RKO (cell line): ENCODE results near the gene TMEM223.
"Not testable (repeated sequence)": the region's sequence is repeated elsewhere in the genome, so short reads cannot be mapped to it uniquely, and the experiment has no call there.

Experiments used
- DNase-seq: peaks from one replicate; pipeline ENCODE4 v3.0.0-alpha.2; 2016; ENCODE audit warnings: low spot score

TMEM223 gene, protein sequence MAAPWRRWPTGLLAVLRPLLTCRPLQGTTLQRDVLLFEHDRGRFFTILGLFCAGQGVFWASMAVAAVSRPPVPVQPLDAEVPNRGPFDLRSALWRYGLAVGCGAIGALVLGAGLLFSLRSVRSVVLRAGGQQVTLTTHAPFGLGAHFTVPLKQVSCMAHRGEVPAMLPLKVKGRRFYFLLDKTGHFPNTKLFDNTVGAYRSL

DNA sequence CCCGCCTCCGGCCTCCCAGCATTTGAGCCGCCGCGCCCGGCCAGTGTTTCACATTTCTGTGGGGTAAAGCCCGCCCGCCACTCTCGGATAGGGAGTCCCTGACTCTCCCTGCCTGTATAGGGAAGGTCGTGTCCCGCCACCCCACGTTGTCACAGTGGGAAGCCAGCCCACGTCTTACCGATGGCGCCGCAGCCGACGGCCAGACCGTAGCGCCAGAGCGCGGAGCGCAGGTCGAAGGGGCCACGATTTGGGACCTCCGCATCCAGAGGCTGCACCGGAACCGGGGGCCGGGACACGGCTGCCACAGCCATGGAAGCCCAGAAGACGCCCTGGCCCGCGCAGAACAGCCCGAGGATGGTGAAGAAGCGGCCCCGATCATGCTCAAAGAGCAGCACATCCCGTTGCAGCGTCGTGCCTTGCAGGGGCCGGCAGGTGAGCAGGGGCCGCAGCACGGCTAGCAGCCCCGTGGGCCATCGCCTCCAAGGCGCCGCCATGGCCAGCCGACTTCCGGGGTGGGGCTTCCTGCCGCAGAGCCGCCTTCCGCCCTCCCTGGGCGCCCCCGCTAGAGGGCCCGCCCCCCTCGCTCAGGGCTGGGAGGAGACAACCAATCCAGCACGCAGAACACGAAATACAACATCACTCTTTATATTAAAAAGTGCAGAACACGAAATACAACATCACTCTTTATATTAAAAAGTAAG lies at the start of gene TMEM223:
Gene TMEM223, minus strand, starts transcription at position 506 of the 701 bp plus-strand sequence. Its CDS starts 12 bp downstream, at position 494.
- DNase-seq = peak; percentile 81

DNA sequence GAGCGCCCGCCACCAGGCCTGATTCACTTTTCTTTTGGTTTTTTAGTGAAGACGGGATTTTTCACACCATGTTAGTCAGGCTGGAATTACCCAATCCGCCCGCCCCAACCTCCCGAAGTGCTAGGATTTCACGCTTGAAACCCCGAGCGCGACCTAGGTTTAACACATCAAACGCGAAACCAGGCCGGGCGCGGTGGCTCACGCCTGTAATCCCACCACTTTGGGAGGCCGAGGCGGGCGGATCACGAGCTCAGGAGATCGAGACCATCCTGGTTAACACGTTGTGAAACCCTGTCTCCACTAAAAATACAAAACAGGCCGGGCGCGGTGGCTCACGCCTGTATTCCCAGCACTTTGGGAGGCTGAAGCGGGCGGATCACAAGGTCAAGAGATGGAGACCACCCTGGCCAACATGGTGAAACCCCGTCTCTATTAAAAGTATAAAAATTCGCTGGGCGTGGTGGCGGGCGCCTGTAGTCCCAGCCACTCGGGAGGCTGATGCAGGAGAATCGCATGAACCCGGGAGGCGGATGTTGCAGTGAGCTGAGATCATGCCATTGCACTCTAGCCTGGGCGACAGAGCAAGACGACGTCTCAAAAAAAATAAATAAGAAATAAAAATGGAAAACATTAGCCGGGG lies 49.0 kb upstream of the TMEM223 start:
- peak; percentile 84 for DNase-seq

DNA sequence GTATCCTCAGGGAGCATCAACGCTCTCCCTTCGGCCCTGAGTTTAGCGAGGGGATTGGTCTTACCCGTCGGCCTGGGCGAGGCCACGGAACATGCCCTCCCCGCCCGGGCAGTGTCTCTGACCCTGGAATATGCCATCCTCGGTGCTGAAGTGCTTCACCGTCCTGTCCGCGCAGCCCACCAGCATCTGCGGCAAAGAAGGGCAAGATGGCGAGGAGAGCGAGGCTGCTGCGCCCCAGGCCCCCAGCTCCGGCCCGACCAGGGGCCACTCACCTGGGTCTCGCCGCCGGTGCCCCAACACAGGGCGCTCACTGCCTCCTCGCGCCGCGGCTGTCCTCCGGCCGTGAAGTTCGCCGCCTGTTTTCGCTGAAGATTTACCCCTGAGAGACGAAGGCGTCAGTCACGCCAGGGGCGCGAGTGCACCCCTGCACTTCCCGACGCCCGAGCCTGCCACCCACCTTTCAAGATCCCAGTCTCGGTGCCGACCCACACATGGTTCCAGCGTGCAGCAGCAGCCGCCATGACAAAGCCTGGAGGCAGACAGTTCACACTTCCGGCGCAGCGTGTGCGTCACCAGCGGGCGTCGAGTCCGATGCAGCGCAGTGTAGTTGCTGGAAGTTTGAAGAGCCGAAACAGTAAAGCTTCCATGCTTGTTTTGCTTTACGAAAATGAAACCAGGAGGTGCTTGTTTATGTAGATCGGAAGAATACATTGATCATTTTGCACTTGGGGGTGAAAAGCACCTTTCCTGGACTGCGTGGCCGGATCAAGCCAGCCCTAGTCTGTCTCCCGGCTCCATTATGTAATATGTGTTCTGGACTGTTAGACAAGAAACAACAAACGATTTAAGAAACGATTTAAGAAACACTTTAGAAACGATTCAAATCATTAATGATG lies 47.5 kb upstream of the TMEM223 start, which contains the start of gene WDR74:
Gene WDR74, minus strand, starts transcription at position 541 of the 896 bp plus-strand sequence. Its CDS starts 20 bp downstream, at position 521.
- DNase-seq = peak; percentile 95

DNA sequence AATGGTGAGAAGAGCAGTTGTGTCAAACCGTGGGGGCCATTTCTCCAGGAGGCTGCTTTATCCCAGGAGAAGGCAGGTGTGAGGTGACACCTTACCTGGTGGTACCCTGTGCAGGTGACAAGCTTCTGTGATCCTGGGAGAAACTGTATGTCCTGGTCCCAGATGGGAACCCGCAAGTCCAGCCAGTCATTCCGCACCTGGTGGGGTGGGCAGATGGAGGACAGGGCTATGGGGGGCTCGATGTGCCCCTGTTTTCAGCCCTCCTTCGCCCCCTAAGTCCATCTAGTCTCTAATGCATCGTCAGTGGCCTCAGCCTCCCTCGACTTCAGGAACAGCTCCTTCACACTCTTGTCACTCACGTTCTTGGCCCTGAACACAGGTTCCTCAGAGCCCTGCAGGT lies 43.5 kb upstream of the TMEM223 start:
- no peak for DNase-seq

DNA sequence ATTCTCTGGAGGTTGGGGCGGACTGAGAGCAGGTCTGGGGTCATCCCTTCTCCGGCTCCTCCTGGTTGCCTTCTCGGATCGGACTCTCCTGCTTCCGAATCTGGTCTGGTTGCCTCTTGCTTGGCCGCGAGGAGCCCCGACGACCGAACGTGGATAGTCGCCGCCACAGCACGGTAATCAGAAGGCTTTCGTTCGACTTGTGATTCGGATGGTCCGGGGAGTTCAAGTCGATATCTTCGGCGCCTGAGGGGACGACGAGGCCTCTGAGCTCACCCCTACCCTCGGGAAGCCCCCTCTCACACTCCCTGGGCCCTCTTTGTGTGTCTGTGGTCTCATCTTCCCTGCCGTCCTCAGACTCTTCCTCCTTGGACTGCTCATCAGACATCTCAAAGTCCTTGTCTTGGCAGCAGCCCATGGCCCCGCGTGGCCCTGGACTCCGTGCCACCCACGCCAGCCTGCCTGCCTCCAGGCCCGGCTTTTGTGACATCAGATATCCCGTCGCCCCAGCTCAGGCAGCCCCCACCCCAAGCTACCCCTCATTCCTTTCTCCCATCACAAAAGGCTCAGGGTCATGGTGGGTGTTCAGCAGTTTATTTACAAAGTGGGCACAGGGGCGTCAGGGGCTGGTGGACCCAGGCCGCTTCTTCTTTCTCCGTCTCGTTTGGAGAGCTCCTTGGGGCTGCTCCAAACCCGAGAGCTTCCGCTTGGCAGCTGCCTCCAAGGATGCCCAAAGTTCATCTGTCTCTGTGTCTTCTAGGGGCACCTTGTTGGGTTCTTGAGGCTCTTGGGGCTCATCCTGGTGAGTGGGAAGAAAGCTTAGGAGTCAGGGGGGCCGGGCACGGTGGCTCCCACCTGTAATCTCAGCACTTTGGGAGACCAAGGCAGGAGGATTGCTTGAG lies 40.8 kb upstream of the TMEM223 start, which contains the start of gene TEX54:
Gene TEX54, minus strand, starts transcription at position 506 of the 899 bp plus-strand sequence.
- peak; percentile 59 for DNase-seq

DNA sequence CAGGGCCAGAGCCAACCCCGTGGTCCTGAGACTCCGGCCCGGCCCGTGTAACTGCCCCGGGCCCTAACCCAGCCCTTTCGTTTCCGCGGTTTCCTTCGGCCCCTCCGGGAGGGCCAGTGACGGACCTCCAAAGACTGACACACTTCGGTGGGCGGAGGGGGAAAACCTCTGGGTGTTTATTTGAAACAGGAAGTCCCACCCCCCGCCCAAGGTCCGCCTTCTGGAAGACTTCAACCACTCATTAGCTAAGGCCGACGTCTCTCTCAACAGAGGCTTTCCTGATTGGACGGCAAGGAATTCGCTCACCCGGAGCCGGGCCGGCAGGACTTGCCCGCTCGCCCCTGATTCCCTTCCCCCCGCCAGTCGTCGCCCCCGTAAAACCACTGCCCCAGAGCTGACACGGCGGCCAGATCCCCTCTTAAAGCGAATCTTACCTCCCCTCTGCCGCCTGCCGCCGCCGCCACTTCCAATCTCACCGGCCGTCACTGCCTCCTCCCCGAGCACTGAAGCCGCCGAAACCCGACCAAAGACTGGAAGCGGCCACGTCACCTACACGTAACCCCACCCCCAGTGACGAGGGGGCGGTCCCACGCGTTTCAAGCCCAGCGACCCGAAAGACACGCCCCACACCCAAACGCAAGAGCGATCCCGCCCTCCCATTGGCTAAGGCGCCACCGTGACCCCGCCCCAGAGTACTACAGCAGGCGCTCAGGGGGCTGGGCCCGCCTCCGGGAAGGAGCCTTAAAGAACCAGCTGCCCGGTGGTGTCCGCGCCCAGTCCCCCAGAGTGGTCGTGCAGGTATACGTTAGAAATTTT lies 39.9 kb upstream of the TMEM223 start, which contains the start of gene STX5:
Gene STX5, minus strand, starts transcription at position 532 of the 816 bp plus-strand sequence. CDS start 808 bp downstream, outside the sequence.
- peak; percentile 98 for DNase-seq

DNA sequence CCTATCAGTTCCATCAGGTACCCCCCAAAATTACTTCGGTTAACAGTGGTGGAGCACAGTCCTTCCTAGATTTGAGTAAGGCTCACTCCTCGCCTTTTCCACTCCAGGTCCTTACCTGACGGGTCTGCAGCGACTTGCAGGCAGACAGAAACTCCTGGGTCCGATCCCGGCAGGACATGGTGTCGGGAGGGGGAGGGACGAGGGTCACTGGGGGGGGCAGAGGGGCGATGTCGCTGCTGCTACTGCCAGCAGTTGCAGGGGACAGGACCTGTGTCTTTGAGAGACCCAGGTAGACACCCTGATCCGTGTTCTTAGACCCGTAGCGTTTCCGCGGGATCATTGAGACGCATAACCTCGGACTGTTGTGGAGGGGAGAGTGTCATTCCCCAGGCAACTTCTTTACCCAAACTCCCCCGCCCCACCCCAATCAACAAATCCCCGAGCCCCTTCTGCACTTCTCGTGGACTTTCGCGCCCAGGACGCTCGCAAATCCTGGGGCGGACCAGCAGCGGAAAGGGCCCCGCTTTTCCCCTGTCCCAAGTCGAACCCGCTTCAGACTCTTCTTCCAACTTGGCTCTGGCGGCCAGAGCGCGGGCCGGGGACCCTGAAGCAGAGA lies 39.2 kb upstream of the TMEM223 start:
- DNase-seq = no peak

DNA sequence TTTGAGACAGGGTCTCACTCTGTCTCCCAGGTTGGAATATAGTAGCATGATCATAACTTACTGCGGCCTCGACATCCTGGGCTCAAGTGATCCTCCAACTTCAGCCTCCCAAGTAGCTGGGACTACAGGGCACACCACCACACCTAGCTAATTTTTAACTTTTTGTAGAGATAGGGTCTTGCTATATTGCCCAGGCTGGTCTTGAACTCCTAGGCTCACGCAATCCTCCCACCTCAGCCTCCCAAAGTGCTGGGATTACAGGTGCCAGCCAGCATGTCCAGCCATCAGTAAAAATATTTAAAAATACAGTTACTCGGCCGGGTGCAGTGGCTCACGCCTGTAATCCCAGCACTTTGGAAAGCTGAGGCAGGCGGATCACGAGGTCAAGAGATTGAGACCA lies 36.3 kb upstream of the TMEM223 start:
- DNase-seq = not testable (repeated sequence)

DNA sequence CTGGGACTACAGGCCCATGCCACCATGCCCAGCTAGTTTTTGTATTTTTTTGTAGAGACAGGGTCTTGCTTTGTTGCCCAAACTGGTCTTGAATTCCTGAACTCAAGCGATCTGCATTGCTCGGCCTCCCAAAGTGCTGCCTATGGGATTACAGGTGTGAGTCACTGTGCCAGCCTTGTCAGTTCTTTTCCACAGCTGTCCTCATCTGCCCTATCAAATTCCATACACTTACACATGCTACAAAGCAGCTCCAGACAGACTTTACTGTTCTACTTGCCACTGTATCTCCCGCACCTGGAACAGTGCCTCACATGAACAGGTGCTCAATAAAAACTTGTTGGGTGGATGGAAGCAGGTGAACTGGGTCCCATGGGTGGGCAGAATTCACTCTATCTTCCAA lies 31.9 kb upstream of the TMEM223 start:
- DNase-seq = no peak

DNA sequence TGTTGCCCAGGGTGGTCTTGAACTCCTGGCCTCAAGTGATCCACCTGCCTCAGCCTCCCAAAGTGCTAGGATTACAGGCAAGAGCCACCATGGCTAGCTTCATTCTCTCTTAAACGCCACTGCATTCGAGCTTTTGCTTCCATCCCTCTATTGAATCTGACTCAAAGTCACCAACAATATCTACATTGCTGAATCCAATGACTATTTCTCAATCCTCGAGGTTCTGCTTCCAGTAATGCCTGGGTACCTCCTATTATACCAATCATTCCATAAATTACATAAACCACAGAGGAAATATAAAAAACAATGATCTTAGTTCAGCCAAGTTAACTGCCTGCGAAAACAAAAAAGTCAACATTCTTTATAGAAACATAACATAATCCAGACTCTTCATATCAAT lies 25.3 kb upstream of the TMEM223 start:
- no peak for DNase-seq

DNA sequence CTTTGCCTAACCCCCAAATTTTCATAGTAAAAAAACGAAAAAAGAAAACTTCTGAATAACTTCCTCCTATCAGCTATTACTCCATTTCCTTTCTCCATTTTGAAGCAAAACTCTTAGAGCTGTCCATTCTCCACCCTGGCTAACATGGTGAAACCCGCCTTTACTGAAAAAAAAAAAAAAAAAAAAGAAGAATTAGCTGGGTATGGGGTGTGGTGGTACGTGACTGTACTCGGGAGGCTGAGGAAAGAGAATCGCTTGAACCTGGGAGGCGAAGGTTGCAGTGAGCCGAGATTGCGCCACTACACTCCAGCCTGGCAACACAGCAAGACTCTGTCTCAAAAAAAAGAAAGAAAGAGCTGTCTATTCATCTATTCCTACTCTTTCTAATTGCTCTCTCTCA lies 24.8 kb upstream of the TMEM223 start:
- no peak for DNase-seq

DNA sequence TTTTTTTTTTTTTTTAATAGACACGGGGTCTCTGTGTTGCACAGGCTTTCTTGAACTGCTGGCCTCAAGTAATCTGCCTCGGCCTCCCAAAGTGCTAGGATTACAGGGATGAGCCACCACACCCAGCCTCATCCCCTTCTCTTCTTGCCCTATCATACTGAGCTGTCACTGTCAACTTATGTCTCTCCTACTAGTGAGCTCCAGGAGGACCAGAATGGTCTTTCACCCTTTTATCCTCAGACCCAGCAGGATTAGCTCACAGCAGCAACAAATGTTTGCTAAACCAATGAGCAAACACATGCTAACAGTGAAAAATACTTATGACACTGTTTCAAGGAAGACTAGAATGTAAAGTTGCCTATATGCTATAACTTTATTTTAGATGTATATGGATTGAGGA lies 19.9 kb upstream of the TMEM223 start:
- no peak for DNase-seq

DNA sequence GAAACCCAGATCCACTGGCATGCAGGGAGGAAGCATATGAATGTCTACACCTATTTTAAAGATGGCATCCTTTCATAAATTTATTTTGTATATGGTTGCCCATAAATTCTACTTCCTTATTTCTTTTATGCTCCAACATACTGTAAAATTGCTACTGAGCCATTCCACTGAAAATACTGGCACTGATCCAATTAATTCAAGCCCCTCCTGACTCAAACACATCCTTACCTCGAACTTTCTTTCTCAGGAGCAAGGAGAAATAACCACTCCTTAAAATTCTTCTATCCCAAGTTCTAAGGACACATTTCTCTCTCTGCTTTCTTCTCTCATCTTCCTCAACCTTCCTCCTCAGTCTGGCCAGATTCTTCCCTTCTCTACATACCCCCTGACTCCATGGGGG lies 18.9 kb upstream of the TMEM223 start:
- DNase-seq = no peak

DNA sequence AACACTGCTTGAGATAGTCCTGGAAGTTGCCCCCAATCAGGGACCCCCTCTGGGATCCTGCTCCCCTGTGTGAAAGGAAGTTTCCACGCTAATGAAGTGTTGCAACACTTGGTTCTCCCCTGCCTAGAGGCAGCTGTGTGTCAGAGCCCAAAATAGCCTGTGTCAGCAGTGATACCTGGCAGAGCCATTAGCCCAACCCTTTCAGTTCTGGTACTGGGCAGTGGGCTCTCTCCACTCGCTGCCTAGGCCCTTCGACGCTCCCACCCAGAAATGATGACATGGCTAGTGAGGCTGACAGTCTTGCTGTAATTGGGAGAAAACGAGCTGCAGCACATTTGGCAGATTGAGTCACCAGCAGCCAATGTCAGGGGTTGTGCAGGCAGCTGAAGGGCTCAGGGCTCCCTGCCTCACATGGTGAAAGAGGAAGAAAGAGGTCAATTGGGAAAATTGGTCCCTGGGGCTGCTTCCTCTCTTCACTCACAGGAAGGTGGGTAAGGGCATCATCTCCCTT lies 14.9 kb upstream of the TMEM223 start:
- DNase-seq = peak; percentile 23

DNA sequence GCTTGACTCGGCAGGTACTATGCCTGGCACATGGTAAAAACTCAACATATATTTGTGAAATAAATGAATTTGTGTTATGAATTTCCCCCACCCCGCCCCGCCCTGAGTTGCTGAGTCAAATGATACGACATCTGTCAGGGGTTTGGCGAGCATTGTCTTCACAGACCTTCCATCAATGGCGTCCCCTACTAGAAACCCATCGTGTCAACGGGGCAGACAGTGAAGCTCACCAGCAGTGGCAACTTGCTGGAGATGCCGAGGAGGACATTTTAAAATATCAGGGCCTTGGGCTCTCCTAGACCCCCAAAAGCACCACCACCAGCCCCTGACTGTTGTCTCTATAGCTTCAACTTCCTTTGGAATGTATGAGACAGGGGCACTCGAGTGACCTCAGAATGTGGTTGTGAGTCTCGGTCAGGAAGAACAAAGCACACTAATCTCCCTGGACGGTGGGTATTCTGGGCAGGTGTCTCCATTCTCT lies 14.2 kb upstream of the TMEM223 start:
- peak; percentile 12 for DNase-seq

DNA sequence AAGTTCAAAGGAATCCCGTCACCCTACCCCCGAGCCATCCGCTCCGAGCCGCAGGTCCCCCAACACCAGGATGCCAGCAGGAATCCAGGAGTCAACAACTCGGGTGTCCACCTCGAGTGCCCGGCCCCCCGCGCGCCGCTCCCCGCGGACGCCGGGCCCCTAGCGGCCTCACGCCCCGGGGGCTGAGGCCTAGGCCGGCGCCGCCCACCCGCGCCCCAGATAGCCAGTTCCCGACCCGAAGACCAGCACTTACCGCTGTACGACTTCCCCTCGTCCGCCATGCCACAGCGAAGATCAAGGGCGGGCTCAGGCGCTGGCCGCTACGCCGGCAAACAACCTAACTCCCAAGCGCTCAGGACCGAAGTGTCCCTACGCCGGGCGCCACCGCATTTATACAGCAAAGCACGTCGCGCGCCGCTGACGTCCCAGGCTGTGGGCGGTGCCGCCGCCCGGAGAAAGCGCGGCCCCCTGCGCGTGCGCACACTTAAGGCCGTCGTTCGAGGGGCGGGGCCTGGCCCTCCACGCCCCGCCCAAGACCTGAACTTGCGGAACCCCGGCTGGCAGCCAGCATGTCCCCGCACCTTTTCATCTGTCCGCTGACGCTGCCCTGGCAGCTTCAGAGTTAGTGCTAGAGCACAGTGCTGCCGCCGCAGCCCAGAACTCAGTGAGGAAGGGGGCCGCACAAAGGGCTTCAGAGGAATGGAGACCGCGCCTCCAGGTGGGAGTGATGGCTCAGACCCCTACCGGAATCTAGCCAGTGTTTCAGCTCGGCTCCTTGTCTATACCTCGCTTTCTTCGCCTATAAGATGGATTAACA lies 13.5 kb upstream of the TMEM223 start, which contains the start of gene NXF1:
Gene NXF1, minus strand, starts transcription at position 365 of the 817 bp plus-strand sequence. Its CDS starts 84 bp downstream, at position 281.
- peak; percentile 95 for DNase-seq

DNA sequence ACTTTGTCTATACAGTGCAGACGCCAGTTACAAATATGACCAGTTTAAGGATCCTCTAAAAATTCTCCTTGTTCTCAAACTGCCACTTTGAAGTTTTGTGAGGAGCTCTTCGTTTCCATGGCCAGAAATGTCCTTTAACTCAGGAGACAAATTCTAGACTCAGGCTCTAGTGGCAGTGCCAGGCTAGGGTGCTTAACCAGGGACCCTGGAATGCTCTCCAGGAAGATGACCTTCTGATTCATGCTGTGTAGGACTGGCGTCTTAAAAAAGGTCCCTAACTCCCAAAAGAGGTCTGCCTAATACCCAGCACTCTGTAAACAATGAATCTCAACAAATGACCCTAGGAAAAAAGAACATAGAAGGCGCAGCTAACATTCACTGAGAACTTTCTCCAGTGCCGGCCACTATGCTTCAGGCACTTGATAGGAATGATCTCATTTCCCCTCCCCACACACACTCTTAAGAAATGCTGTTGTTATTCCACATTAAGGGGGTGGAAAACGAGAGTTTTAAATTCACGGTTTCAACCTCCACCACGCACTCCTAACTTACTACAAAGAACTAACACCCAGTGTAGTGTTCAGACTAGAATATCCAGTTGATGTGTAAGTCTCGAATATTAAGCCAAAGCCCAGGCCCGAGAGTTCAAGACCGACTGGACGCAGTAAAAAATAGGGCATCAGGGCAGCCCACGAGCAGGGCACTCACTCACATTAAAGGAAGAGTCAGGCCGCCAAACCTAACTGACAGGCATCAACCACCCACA lies 12.7 kb upstream of the TMEM223 start:
- peak; percentile 63 for DNase-seq
